ENCODE data around the gene HES7. TPM values are rescaled to one million over a fixed set of nuclear protein-coding genes. Genes with fewer than 3 reads are reported as not detected.

The HES7 gene
- total and polyA plus RNA-seq, 9 of the 15 experiments (the other 6 are each of a cell fraction or from before 2014, with no cell fraction given) = 0.03 to 1.7 (median 0.14) TPM; not detected in 1

GRCh38 chr17:8104911-8105310 is 19.0 kb downstream of the HES7 start:
- Histone ChIP-seq H3K79me2 (ENCODE audit: control insufficient read depth, insufficient read depth, low read length) (no peaks in the 10 kb centered on the region), H2AFZ (ENCODE audit: low read depth, low read length) (no peak overlapping the region), H3K9ac (ENCODE audit: insufficient read depth in 1 of 2, low read depth in 2 of 2, low read length in 2 of 2) (no peak overlapping the region), H3K4me2 (ENCODE audit: insufficient read depth, low read length) (no peak overlapping the region), H4K20me1 (replicated peaks; ENCODE audit: control insufficient read depth, insufficient read depth, low read length) (no peaks in the 10 kb centered on the region), H3K4me1 (replicated peaks in 1 of 2; ENCODE audit: control insufficient read depth in 2 of 2, insufficient read depth in 2 of 2, low read length in 2 of 2) (peaks cover 10 to 14% of the 10 kb centered on the region in 2 experiments; a peak in 4 of 5 replicates), H3K9me1 (ENCODE audit: control insufficient read depth, insufficient read depth, low read length) (no peaks in the 10 kb centered on the region), H3K27me3 (ENCODE audit: control insufficient read depth in 2 of 2, insufficient read depth in 2 of 2, low read length in 2 of 2) (no peaks in the 10 kb centered on the region), H3K36me3 (ENCODE audit: control insufficient read depth, insufficient read depth, low read length) (no peaks in the 10 kb centered on the region), H3K27ac (ENCODE audit: extremely low read depth, low read depth, low read length) (no peak overlapping the region), H3K9me3 (replicated peaks; ENCODE audit: control insufficient read depth, insufficient read depth, low read depth, low read length) (no peaks in the 10 kb centered on the region), H3K4me3 (no peak overlapping the region)
- ATAC-seq (no peak), DNase-seq (ENCODE audit: extremely low read depth in 1 of 4, low spot score in 3 of 4) (no peak), FAIRE-seq (no peak)
- ChIA-PET CTCF (ENCODE audit: low intra/inter-chr PET ratio) (no interaction called here), POLR2A (interaction anchor here (0.8 to 1.4 kb wide), 2 partner anchors 42 to 82 kb away, joined by 3 to 5 read pairs; no protein-coding TSS in a partner anchor)
- TF ChIP-seq CC2D1A (IDR thresholded peaks at IDR 0.05) = no peak
- TF ChIP-seq CHD4 (IDR thresholded peaks at IDR 0.05; ENCODE audit: insufficient read depth, insufficient replicate concordance, low read depth, low read length, poor library complexity, severe bottlenecking) = no peak
- TF ChIP-seq XRCC4 (IDR thresholded peaks at IDR 0.05; ENCODE audit: extremely low read depth, insufficient read depth, insufficient read length) = no peak
- no peak for TF ChIP-seq PYGO2 (tag; IDR thresholded peaks at IDR 0.05)
- no peak for TF ChIP-seq MAZ (CRISPR knock-in tag; conservative IDR thresholded peaks at IDR 0.05 in 1 of 2, IDR thresholded peaks at IDR 0.05 in 1 of 2)
- TF ChIP-seq TAF9B (IDR thresholded peaks at IDR 0.05; ENCODE audit: partially characterized antibody) = no peak
- no peak for TF ChIP-seq CTBP1 (IDR thresholded peaks at IDR 0.05; ENCODE audit: borderline replicate concordance)
- intact Hi-C loops (cut with micrococcal nuclease) = no loop called here
- BruUV-seq (replicated peaks) = no TSS peak
- in situ Hi-C loops (cut with MboI) = no loop called here
- 51% methylated on average over 8 of the region's 8 CpGs for WGBS (ENCODE audit: insufficient coverage, low coverage, missing lambda C conversion rate)

Measured in K562 (cell line).